HG03045 (cell line): ENCODE data around the gene ITGB2.

ENCODE experiments used
- ATAC-seq: cut with Tn5 transposase; IDR thresholded peaks from one replicate; pipeline ENCODE4 v1.9.1; 2021; ENCODE audit warnings: mild to moderate bottlenecking, moderate library complexity; ENCODE audit not compliant: unreplicated experiment

The ITGB2 gene

GRCh38 chr21:44850905-44851657 is 69.6 kb downstream of the ITGB2 start:
- ATAC-seq: no peak

DNA sequence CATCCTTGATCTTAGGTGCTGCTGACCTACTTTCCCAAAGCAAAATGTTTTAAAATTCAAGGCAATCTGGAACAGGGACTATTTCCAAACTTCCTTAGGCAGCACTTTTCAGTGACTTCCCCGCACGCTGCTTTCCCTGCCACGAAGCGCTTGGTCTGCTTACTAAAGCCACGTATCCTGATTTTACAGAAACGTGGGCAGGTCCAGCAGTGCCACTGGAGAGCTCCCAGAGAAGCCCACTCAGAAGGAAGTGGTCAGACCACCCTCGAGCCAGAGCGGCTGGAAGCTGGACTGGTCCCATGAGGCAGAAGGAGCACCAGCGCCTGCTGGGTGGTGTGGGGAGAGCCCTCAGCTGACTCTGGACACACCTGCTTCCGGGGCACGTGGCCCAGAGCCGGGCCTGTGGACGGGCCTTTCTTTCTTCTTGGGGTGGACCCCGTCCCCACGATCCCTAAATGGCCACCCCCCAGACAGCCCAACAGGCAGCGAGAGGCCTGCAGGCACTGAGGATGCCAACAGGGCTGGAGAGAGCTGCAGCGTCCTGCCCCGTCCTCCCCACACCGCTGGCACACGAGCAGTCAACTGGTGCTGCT is 70.4 kb downstream of the ITGB2 start:
- ATAC-seq: no peak

GRCh38 chr21:44849616-44850130 is 71.0 kb downstream of the ITGB2 start:
- no peak for ATAC-seq

GRCh38 chr21:44848821-44849521 is 71.7 kb downstream of the ITGB2 start:
- ATAC-seq: no peak

- no peak for ATAC-seq
Measured at GRCh38 chr21:44847261-44848056, 73.2 kb downstream of the ITGB2 start.

DNA sequence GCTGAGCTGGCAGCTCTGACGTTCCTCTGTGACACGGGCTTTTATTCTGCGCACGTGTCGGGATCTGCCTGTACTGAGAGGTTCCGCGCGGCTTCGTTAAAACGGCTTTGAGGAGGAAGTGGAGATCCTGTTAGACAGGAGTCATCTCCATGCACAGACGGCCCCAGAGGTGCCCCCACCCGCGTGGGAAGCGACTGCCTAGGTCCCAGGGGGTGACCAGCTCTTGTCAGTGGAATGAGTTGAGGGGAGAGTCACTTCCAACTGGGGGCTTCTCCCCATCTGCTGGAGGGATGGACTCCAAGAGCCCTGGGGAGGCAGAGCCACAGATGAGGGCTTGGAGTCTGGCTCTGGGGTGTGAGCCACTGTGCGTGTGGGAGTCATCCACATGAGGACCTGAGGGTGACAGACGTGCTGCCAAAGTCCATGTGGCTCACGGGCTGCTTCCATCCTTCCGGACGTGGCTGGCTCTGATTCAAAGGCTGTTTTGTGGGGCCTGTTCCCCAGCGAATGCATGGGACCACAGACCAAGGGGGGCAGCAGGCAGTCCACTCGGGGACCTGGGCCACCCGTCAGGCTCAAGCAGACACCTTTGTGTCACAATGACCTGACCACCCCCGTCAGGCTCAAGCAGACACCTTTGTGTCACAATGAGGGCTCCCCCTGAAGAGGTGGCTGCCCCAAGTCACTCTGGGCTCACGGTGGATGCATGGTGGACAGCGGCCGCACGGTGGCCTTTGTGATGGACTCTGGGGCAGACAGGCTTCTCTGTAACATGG is 74.0 kb downstream of the ITGB2 start:
- ATAC-seq: no peak

GRCh38 chr21:44846224-44846484 is 74.5 kb downstream of the ITGB2 start:
- ATAC-seq: no peak

- ATAC-seq: no peak
Measured at GRCh38 chr21:44845418-44846223, 75.1 kb downstream of the ITGB2 start.

GRCh38 chr21:44844256-44844655 is 76.4 kb downstream of the ITGB2 start:
- no peak for ATAC-seq

DNA sequence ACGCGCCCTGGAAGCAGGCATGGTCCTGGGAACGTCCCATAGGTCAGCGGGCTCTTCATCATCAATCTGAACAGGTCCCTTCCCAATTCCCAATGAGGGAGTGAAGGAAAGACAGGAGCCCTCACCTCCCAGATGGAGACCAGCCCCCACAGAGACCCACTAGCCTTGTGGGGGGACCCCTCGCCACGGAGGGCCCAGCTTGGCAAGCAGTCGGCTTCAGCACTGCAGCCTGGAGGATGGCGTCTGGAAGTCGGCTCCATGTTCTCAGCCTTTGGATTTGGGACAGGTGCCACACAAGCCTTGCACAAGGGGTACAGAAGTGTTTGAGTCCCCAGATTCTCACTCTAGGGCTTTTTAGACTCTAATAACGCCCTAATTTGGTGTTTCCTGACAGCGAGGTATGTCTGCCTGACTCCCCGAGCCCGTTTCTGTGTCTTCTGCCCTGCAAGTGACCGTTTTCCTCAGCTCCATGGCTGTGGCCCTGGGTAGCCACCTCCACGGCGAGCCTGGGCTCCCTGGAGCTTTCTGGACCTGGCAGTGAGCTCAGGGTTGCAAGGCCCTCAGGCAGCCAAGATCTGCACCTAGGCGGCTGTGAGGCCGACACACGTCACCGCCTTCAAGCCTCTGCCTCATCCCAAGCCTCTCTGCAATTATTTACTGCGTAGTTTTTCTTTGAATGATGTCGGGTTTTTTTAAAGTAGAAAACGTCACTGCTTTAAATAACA is 77.8 kb downstream of the ITGB2 start:
- ATAC-seq: no peak

GRCh38 chr21:44842087-44842486 is 78.6 kb downstream of the ITGB2 start:
- no peak for ATAC-seq

DNA sequence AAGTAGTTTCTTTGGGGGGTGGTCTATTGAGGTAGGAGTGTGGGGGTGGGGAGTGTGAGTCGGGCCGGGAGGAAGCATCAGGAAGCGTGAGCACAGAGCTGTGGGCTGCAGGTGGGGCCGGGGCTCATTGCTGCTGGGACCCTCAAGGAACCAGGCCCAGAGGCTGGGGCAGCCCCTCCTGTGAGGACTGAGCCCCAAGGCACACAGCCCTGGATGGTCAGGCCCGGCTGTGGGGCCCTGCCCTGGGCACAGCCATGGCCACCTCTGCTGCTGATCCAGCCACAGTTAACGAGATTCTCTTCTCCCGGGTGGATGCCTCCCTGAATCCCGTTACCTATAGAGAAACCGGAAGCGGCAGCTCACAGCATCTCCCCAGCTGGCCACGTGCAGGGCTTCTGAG is 79.9 kb downstream of the ITGB2 start:
- ATAC-seq: no peak

GRCh38 chr21:44838951-44839350 is 81.7 kb downstream of the ITGB2 start:
- no peak for ATAC-seq

DNA sequence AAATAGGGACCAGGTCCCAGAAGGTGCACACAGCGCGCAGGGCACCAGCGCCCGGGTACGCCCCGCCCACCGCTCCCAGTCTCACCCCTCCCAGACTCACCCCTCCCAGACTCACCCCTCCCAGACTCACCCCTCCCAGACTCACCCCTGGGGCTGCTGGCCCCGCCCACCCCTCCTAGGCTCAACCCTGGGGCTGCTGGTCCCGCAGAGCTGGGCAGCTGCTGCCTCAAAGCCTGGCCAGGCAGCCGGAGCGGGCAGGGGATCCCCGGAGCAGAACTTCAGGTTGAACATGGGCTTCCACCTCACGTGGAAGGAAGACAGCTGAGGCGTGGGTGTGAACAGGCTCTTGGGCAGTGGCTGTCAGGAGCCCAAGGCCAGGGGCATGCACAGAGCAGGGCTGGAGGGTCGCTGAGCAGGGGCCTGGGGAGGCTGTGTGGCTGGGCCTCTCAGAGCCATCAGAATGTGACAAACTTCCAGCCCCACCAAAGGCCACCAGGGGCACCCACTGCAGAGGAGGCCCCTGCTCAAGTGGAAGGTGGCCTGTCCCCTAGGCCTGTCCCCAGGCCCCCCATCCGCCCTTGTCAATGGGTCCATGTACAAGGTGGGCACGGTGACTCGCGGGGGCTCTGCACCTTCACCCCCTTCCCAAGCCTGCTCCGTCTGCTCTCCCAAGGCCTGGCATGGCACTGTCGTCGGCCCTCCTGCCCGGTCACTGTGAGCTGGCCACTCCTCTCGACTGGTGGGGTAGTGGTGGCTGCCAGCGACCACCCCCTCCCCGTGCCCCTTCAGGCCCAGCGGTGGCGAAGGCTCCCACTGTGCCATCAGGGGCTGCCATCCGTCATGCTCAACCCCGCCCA is 82.4 kb downstream of the ITGB2 start:
- no peak for ATAC-seq

GRCh38 chr21:44837537-44837936 is 83.2 kb downstream of the ITGB2 start:
- ATAC-seq: no peak

- ATAC-seq: no peak
Measured at GRCh38 chr21:44836666-44837471, 83.8 kb downstream of the ITGB2 start.

GRCh38 chr21:44836349-44836665 is 84.4 kb downstream of the ITGB2 start:
- ATAC-seq: no peak
